Astrocyte (in vitro differentiated cells and primary cell): ENCODE results near the gene KTI12. TPM values are rescaled to one million over a fixed set of nuclear protein-coding genes. Genes with fewer than 3 reads are reported as not detected.

Experiments
- DNase-seq: peaks from one replicate; pipeline ENCODE4 v3.0.0-alpha.2; 2010; ENCODE audit warnings: low read depth
- FAIRE-seq: peaks from 2 replicates; lab custom pipeline; 2011; peaks lifted over from hg19 to GRCh38; lab: Jason Lieb, UNC
- H2AFZ ChIP-seq: 2 replicates; pipeline ENCODE4 v1.6.0; 2012; ENCODE audit warnings: low read depth, low read length, inconsistent platforms
- H3K27ac ChIP-seq: 2 replicates; pipeline ENCODE4 v1.5.1; 2011; ENCODE audit warnings: low read depth, low read length, inconsistent platforms
- H3K27me3 ChIP-seq: 2 replicates; pipeline ENCODE4 v1.6.0; 2011; ENCODE audit warnings: low read length, inconsistent platforms; ENCODE audit not compliant: insufficient read depth
- H3K36me3 ChIP-seq: 2 replicates; pipeline ENCODE4 v1.5.1; 2011; ENCODE audit warnings: low read length, inconsistent platforms; ENCODE audit not compliant: insufficient read depth
- H3K4me1 ChIP-seq: 2 replicates; pipeline ENCODE4 v1.5.1; 2011; ENCODE audit warnings: low read length, inconsistent platforms; ENCODE audit not compliant: insufficient read depth
- H3K4me2 ChIP-seq: 2 replicates; pipeline ENCODE4 v1.6.0; 2012; ENCODE audit warnings: low read length, inconsistent platforms
- H3K4me3 ChIP-seq: 2 replicates; pipeline ENCODE4 v1.5.1; 2011; ENCODE audit warnings: low read depth, mild to moderate bottlenecking, low read length, inconsistent platforms; ENCODE audit not compliant: insufficient read depth
- H3K79me2 ChIP-seq: 2 replicates; pipeline ENCODE4 v1.6.0; 2012; ENCODE audit warnings: mild to moderate bottlenecking, low read length, inconsistent platforms; ENCODE audit not compliant: insufficient read depth
- H3K9ac ChIP-seq: 2 replicates; pipeline ENCODE4 v1.6.0; 2012; ENCODE audit warnings: mild to moderate bottlenecking, low read length, inconsistent platforms
- H3K9me3 ChIP-seq: 2 replicates; pipeline ENCODE4 v1.5.1; 2012; ENCODE audit warnings: low read depth, mild to moderate bottlenecking, low read length, inconsistent platforms; ENCODE audit not compliant: insufficient read depth
- H4K20me1 ChIP-seq: 2 replicates; pipeline ENCODE4 v1.6.0; 2012; ENCODE audit warnings: low read length, inconsistent platforms; ENCODE audit not compliant: insufficient read depth
- H3K27ac Mint-ChIP-seq: one replicate; pipeline ENCODE4 v1.8.0; 2021; ENCODE audit warnings: mild to moderate bottlenecking, mixed read lengths; ENCODE audit not compliant: unreplicated experiment
- H3K27me3 Mint-ChIP-seq: one replicate; pipeline ENCODE4 v1.8.0; 2021; ENCODE audit warnings: low read depth, mixed read lengths; ENCODE audit not compliant: unreplicated experiment
- H3K36me3 Mint-ChIP-seq: one replicate; pipeline ENCODE4 v1.8.0; 2021; ENCODE audit warnings: low read depth, mixed read lengths; ENCODE audit not compliant: unreplicated experiment
- H3K4me1 Mint-ChIP-seq: one replicate; pipeline ENCODE4 v1.8.0; 2021; ENCODE audit warnings: low read depth, mixed read lengths; ENCODE audit not compliant: unreplicated experiment
- H3K4me3 Mint-ChIP-seq: one replicate; pipeline ENCODE4 v1.8.0; 2021; ENCODE audit warnings: mild to moderate bottlenecking, moderate library complexity, mixed read lengths; ENCODE audit not compliant: unreplicated experiment
- H3K9me3 Mint-ChIP-seq: one replicate; pipeline ENCODE4 v1.8.0; 2021; ENCODE audit warnings: mild to moderate bottlenecking, mixed read lengths; ENCODE audit not compliant: unreplicated experiment
- EZH2 ChIP-seq: IDR thresholded peaks from 2 replicates; pipeline ENCODE4 v1.6.1; 2012; ENCODE audit warnings: mild to moderate bottlenecking, low read length, inconsistent platforms; ENCODE audit not compliant: insufficient read depth
- total RNA-seq: library from RNA; stranded (reverse); gene quantifications from 2 replicates; pipeline ENCODE4 v1.2.1, GENCODE V29; 2021
- TF ChIP-seq, protein P1 (sequence below): IDR thresholded peaks from 2 replicates; pipeline ENCODE4 v1.5.1; 2011; ENCODE audit warnings: low read depth, mild to moderate bottlenecking, inconsistent platforms, low read length, moderate library complexity; ENCODE audit not compliant: insufficient read depth

KTI12 gene
- total RNA-seq, 1 donor from 2014 or later, result 8.6 TPM

DNA sequence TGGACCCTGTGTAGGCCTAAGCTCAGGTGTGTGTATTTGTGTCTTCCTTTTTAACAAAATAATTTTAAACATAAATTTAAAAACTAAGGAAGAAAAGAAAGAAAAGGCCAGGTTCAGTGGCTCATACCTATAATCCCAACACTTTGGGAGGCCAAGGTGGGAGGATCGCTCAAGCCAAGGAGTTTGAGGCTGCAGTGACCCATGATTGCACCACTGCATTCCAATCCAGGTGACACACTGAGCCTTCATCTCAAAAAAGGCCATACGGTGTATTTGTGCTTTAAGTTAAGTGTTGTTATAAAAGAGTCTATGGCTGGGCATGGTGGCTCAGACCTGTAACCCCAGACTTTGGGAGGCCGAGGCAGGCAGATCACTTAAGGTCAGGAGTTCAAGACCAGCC, 51.4 kb downstream of the KTI12 start:
- no peak overlapping the region for H3K27ac ChIP-seq
- H3K4me1 ChIP-seq, result no peaks in the 10 kb centered on the region
- H3K4me3 Mint-ChIP-seq, result no peak overlapping the region
- no peaks in the 10 kb centered on the region for H3K36me3 ChIP-seq
- H2AFZ ChIP-seq, result no peak overlapping the region
- no peak for FAIRE-seq
- DNase-seq, result no peak
- H3K9me3 Mint-ChIP-seq, result no peaks in the 10 kb centered on the region
- H3K27me3 ChIP-seq, result no peaks in the 10 kb centered on the region
- H3K36me3 Mint-ChIP-seq, result peaks cover 12% of the 10 kb centered on the region
- no peaks in the 10 kb centered on the region for H3K27me3 Mint-ChIP-seq
- H3K4me2 ChIP-seq, result no peak overlapping the region
- H3K9ac ChIP-seq, result no peak overlapping the region
- H3K4me3 ChIP-seq, result no peak overlapping the region
- peaks cover 4% of the 10 kb centered on the region for H3K4me1 Mint-ChIP-seq
- no peaks in the 10 kb centered on the region for H3K9me3 ChIP-seq
- H3K79me2 ChIP-seq, result no peaks in the 10 kb centered on the region
- H3K27ac Mint-ChIP-seq, result no peak overlapping the region
- H4K20me1 ChIP-seq, result no peaks in the 10 kb centered on the region
- TF ChIP-seq, protein P1, sequence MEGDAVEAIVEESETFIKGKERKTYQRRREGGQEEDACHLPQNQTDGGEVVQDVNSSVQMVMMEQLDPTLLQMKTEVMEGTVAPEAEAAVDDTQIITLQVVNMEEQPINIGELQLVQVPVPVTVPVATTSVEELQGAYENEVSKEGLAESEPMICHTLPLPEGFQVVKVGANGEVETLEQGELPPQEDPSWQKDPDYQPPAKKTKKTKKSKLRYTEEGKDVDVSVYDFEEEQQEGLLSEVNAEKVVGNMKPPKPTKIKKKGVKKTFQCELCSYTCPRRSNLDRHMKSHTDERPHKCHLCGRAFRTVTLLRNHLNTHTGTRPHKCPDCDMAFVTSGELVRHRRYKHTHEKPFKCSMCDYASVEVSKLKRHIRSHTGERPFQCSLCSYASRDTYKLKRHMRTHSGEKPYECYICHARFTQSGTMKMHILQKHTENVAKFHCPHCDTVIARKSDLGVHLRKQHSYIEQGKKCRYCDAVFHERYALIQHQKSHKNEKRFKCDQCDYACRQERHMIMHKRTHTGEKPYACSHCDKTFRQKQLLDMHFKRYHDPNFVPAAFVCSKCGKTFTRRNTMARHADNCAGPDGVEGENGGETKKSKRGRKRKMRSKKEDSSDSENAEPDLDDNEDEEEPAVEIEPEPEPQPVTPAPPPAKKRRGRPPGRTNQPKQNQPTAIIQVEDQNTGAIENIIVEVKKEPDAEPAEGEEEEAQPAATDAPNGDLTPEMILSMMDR, result no peak
- no peak for TF ChIP-seq EZH2

Other genes with a start within 250 kb of the KTI12 start
- gene NRDC, start 155.1 kb downstream of the KTI12 start, total RNA-seq, result 150 and 170 TPM in 2 replicates
- gene RAB3B, start 43.1 kb downstream of the KTI12 start, total RNA-seq, result 40.0 and 49.2 TPM in 2 replicates
- gene TXNDC12, start 21.4 kb upstream of the KTI12 start, total RNA-seq, result 66.8 and 73.0 TPM in 2 replicates
- gene BTF3L4, start 22.5 kb upstream of the KTI12 start, total RNA-seq, result 47.1 and 51.5 TPM in 2 replicates
- gene ZFYVE9, start 108.3 kb upstream of the KTI12 start, total RNA-seq, result 16.4 and 16.5 TPM in 2 replicates